ENCODE results near the gene WASF3.

The WASF3 gene

GRCh38 chr13:26727633-26728032, 170.2 kb downstream of the WASF3 start:
- TF ChIP-seq CTCF (IDR thresholded peaks at IDR 0.05; ENCODE audit: extremely low read depth, missing control alignments), result no peak
- no peak for DNase-seq (ENCODE audit: low spot score)

DNA sequence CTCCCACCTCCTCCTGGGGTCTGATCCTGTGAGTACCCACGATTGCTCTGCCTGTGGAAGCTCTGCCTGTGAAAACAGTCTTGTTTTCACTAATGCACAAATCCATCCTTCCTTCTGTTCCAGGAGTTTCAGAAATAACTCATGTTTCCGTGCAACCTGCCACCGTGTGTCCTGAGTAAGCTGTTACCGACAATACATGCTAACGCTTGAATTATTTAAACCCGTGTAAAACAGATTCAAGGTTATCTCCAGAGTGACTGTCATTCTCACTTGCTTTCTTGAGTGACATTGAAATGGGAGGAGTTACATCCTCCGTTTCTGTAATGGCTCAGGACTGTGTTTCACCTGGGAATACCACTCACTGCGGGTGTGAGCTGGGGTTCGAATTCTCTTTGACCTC, 178.2 kb downstream of the WASF3 start:
- DNase-seq (ENCODE audit: low spot score), result no peak
- TF ChIP-seq CTCF (IDR thresholded peaks at IDR 0.05; ENCODE audit: extremely low read depth, missing control alignments), result no peak

All from GM20000 (cell line).